Measurements from ENCODE around the gene TTC9B. TPM values are rescaled to one million over a fixed set of nuclear protein-coding genes. Genes with fewer than 3 reads are reported as not detected.

Gene TTC9B
- total RNA-seq, 1 experiment from 2014 or later = not detected

DNA sequence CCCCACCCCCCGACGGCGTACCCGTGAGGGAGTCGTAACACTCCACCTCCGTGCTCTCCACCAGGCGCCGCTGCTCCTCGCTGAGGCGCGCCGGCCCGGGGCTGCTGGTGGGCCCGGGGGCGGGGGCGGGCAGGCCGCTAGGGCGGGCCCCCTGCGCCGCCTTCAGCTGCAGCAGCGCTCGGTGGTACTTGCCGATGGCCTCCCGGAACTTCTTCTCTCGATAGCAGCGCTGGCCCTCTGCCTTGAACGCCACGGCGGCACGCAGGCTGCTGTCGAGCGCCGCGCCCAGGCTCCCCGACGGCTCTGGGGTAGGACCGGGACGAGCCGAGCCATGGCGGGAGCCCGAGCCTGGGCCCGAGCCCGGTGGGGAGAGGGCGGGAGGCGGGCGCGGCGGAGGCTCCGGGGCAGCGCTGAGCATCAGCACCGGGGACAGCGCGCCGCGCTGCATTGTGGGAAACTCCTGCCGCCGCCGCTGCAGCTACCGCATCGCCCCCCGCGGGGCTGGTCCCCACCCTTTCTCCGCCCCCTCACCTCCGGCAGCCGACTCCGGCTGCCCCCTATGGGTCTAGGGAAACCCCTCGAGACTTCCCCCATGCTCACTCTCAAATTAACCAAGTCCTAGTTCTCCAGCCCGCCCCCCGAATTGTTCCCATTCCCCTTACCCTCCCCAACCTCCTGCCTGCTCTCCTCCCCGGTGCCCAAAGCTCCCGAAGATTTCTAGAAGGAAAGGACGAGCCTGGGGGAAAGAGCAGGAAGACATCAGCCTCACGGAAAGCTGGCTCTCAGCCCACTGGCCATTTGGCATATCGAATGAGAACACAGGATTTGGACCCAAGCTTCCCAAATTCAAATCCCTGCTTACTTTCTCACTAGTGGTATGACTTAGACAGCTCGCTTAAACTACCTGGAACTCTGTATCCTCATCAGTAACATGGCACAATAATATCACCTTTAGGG, at the start of gene TTC9B (continued):
- TF ChIP-seq, protein P1, sequence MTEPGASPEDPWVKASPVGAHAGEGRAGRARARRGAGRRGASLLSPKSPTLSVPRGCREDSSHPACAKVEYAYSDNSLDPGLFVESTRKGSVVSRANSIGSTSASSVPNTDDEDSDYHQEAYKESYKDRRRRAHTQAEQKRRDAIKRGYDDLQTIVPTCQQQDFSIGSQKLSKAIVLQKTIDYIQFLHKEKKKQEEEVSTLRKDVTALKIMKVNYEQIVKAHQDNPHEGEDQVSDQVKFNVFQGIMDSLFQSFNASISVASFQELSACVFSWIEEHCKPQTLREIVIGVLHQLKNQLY (CRISPR knock-in tag; IDR thresholded peaks at IDR 0.05) = no peak
- TF ChIP-seq, protein P2, sequence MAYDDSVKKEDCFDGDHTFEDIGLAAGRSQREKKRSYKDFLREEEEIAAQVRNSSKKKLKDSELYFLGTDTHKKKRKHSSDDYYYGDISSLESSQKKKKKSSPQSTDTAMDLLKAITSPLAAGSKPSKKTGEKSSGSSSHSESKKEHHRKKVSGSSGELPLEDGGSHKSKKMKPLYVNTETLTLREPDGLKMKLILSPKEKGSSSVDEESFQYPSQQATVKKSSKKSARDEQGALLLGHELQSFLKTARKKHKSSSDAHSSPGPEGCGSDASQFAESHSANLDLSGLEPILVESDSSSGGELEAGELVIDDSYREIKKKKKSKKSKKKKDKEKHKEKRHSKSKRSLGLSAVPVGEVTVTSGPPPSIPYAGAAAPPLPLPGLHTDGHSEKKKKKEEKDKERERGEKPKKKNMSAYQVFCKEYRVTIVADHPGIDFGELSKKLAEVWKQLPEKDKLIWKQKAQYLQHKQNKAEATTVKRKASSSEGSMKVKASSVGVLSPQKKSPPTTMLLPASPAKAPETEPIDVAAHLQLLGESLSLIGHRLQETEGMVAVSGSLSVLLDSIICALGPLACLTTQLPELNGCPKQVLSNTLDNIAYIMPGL (CRISPR knock-in tag; IDR thresholded peaks at IDR 0.05) = 0 out of 2 replicates have a peak, but pooled peaks have one; percentile 31
- no peak for TF ChIP-seq PRRX2 (CRISPR knock-in tag; IDR thresholded peaks at IDR 0.05)
- TF ChIP-seq, protein P3, sequence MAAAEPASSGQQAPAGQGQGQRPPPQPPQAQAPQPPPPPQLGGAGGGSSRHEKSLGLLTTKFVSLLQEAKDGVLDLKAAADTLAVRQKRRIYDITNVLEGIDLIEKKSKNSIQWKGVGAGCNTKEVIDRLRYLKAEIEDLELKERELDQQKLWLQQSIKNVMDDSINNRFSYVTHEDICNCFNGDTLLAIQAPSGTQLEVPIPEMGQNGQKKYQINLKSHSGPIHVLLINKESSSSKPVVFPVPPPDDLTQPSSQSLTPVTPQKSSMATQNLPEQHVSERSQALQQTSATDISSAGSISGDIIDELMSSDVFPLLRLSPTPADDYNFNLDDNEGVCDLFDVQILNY (CRISPR knock-in tag; IDR thresholded peaks at IDR 0.05) = no peak
- no peak for TF ChIP-seq TCF7 (CRISPR knock-in tag; IDR thresholded peaks at IDR 0.05; ENCODE audit: low read depth)
- TF ChIP-seq ZNF121 (CRISPR knock-in tag; IDR thresholded peaks at IDR 0.05) = 0 out of 2 replicates have a peak, but pooled peaks have one; percentile 5
- peak; percentile 26; the same call in 1 of the 2 replicates for TF ChIP-seq FOXK1 (CRISPR knock-in tag; IDR thresholded peaks at IDR 0.05)
- TF ChIP-seq, protein P4, sequence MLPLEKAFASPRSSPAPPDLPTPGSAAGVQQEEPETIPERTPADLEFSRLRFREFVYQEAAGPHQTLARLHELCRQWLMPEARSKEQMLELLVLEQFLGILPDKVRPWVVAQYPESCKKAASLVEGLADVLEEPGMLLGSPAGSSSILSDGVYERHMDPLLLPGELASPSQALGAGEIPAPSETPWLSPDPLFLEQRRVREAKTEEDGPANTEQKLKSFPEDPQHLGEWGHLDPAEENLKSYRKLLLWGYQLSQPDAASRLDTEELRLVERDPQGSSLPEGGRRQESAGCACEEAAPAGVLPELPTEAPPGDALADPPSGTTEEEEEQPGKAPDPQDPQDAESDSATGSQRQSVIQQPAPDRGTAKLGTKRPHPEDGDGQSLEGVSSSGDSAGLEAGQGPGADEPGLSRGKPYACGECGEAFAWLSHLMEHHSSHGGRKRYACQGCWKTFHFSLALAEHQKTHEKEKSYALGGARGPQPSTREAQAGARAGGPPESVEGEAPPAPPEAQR (CRISPR knock-in tag; IDR thresholded peaks at IDR 0.05) = no peak
- peak; percentile 54; the same call in 1 of the 2 replicates for TF ChIP-seq SP1 (CRISPR knock-in tag; conservative IDR thresholded peaks at IDR 0.05)
- TF ChIP-seq NFATC4 (CRISPR knock-in tag; IDR thresholded peaks at IDR 0.05) = 0 out of 2 replicates have a peak, but pooled peaks have one; percentile 15
- TF ChIP-seq ZNF263 (CRISPR knock-in tag; IDR thresholded peaks at IDR 0.05; ENCODE audit: low read depth) = no peak

DNA sequence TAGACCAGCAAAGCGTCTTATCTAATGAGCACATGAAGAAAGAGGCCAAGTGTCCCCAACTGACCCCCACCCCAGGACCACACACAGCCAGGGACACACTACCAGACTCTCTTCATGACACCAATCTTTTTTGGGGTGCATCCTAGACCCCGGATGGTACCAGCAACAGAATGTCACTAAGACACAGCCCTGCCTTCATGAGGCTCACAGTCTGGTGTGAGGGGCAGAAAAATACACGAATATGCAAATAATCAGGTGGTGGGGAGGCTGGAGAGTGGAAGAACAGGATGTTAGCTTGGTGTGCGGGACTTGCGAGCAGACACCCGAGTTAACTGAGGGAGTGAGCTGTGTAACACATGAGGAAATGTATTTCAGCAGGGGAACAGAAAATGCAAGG, 49.4 kb upstream of the TTC9B start:
- POLR2A ChIA-PET = interaction anchor here (0.6 kb wide), 1 partner anchor 9 kb away, joined by 3 read pairs; no protein-coding TSS in a partner anchor
- H3K4me3 Mint-ChIP-seq = no peak overlapping the region
- TF ChIP-seq, protein P1 (CRISPR knock-in tag; IDR thresholded peaks at IDR 0.05) = no peak
- TF ChIP-seq ZNF396 (CRISPR knock-in tag; IDR thresholded peaks at IDR 0.05; ENCODE audit: borderline replicate concordance) = no peak
- TF ChIP-seq, protein P3 (CRISPR knock-in tag; IDR thresholded peaks at IDR 0.05) = no peak
- TF ChIP-seq RELA (CRISPR knock-in tag; IDR thresholded peaks at IDR 0.05; ENCODE audit: borderline replicate concordance) = no peak
- TF ChIP-seq, protein P5, sequence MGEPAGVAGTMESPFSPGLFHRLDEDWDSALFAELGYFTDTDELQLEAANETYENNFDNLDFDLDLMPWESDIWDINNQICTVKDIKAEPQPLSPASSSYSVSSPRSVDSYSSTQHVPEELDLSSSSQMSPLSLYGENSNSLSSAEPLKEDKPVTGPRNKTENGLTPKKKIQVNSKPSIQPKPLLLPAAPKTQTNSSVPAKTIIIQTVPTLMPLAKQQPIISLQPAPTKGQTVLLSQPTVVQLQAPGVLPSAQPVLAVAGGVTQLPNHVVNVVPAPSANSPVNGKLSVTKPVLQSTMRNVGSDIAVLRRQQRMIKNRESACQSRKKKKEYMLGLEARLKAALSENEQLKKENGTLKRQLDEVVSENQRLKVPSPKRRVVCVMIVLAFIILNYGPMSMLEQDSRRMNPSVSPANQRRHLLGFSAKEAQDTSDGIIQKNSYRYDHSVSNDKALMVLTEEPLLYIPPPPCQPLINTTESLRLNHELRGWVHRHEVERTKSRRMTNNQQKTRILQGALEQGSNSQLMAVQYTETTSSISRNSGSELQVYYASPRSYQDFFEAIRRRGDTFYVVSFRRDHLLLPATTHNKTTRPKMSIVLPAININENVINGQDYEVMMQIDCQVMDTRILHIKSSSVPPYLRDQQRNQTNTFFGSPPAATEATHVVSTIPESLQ (CRISPR knock-in tag; IDR thresholded peaks at IDR 0.05) = no peak
- no peak for TF ChIP-seq ZNF423 (CRISPR knock-in tag; IDR thresholded peaks at IDR 0.05)
- TF ChIP-seq GTF2I (CRISPR knock-in tag; conservative IDR thresholded peaks at IDR 0.05) = no peak
- TF ChIP-seq ZNF317 (CRISPR knock-in tag; IDR thresholded peaks at IDR 0.05; ENCODE audit: borderline replicate concordance, low read depth) = no peak
- TF ChIP-seq ELF4 (CRISPR knock-in tag; IDR thresholded peaks at IDR 0.05; ENCODE audit: low read depth) = no peak
- TF ChIP-seq ZNF232 (CRISPR knock-in tag; IDR thresholded peaks at IDR 0.05) = no peak
- no peak for TF ChIP-seq TEAD4 (CRISPR knock-in tag; IDR thresholded peaks at IDR 0.05)
- no peak for TF ChIP-seq ZNF121 (CRISPR knock-in tag; IDR thresholded peaks at IDR 0.05)
- no peak for TF ChIP-seq FOXJ3 (CRISPR knock-in tag; IDR thresholded peaks at IDR 0.05; ENCODE audit: borderline replicate concordance)
- CTCF ChIA-PET = interaction anchor here (1.0 to 2.8 kb wide), 5 partner anchors 8 to 128 kb away, joined by 4 to 23 read pairs (median 5); partner anchors contain the start of gene TTC9B
- peaks cover 22% of the 10 kb centered on the region for H3K4me1 Mint-ChIP-seq
- DNase-seq (ENCODE audit: low spot score) (no peak), ATAC-seq (no peak)
- peak overlapping the region; percentile 94 for H3K27ac Mint-ChIP-seq
- no peaks in the 10 kb centered on the region for H3K27me3 Mint-ChIP-seq (ENCODE audit: low read depth)
- H3K36me3 Mint-ChIP-seq = peaks cover 10% of the 10 kb centered on the region; the same call in 1 of the 2 replicates
- H3K9me3 Mint-ChIP-seq = no peaks in the 10 kb centered on the region
